Pons (tissue), 1 donor: ENCODE data around the gene MACROD2.

Experiments used
- DNase-seq: peaks from one replicate; pipeline ENCODE4 v3.0.0-alpha.2; 2016; ENCODE audit warnings: low spot score

The MACROD2 gene

GRCh38 chr20:15542655-15543054 lies 1547.3 kb downstream of the MACROD2 start:
- no peak for DNase-seq

DNA sequence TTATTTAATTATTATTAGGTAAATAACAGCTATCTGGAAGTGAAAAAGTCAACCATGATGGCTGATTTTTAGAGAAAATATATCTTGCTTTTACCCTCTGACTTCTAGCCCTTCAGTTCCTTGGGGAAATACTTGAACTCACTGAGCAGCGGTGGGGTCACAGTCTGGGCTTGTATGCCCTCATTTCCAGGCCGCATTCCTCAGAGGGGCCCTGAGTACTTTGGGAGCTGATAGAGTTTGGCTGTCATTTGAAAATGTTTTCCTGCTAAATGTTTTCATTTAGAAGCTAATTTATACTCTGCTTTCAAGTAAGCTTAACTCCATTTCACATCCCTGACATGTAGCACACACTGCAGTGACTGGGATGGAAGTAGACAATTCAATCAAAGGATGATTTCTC lies 1549.4 kb downstream of the MACROD2 start:
- DNase-seq = no peak

DNA sequence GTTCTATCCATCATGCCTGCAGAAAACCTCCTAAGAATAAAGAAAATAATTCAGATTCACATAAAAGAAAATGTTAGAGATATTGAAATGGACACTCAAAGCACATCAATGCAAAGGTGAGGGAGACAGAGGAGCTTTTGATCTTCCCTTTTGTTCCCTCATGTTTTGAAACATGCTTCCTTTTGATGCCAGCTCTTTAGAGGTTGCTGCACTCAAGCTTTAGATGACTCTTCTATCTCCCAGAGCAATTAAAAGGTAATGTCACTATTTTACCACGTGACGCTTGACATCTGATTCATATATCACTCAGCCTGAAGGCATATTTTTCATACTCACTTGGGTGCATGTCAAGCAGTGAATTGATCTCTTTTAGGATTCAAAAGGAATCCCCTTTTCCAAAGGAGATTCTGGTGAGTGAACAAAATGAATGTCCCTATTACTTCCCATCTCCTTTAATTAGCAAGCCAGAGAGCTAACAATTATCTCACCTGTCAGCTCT lies 1551.3 kb downstream of the MACROD2 start:
- DNase-seq = no peak

- DNase-seq = no peak
Measured at GRCh38 chr20:15547119-15547518, 1551.8 kb downstream of the MACROD2 start.

DNA sequence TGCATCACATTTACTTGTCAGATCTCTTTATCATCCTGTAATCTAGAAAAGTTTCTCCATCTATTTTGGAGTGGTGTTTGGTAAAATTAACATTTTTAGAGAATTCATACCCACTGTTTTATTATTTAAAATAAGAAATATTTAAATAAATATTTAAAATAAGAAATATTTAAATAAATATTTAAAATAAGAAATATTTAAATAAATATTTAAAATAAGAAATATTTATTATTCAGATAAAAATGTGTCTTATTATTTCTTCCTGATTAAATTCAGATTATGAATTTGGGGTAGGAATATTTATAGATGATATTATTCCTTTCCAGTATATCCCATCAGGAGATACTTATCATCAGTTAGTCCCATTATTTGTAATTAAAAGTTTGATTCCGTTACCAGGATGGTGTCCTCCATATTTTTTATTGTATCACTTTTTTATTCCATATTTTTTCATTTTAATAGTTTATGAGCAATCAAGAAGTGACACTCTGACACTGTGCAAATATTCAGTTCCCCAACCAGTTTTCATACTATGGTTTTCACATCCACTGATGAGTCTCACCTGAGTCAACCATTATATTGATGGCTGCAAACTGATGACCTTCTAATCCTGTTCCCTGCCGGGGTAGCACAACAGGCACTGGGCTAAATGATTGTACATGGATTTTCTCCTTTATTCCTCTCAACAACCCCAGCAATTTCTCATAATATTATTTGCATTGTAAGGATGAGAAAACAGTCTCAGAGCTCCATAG lies 1555.0 kb downstream of the MACROD2 start:
- DNase-seq = no peak

GRCh38 chr20:15555913-15556312 lies 1560.6 kb downstream of the MACROD2 start:
- DNase-seq = no peak

- no peak for DNase-seq
Measured at GRCh38 chr20:15556869-15557268, 1561.6 kb downstream of the MACROD2 start.

DNA sequence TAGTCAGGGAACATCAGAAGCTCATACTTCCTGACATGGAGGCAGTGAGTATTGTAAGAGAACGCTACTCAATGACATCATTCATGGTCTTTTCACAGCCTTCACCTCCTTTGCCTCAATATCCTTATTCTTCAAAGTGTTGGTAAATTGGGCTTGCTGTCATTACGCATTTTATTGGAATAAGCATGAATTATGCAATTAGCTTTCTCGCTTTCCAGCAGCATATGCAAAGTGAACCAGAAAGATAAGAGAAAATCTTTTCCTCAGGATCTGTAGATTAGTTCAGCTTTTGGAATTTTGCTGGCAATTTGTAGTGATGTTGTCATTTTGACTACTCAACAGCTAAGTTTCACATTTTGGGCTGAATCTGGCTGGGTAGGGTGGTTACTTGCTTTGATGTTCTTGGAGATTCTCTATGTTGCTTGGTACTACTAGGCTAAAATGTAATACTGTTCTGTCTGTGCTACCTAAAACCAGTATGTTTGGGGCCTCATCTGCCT lies 1565.8 kb downstream of the MACROD2 start:
- DNase-seq = peak; percentile 51

DNA sequence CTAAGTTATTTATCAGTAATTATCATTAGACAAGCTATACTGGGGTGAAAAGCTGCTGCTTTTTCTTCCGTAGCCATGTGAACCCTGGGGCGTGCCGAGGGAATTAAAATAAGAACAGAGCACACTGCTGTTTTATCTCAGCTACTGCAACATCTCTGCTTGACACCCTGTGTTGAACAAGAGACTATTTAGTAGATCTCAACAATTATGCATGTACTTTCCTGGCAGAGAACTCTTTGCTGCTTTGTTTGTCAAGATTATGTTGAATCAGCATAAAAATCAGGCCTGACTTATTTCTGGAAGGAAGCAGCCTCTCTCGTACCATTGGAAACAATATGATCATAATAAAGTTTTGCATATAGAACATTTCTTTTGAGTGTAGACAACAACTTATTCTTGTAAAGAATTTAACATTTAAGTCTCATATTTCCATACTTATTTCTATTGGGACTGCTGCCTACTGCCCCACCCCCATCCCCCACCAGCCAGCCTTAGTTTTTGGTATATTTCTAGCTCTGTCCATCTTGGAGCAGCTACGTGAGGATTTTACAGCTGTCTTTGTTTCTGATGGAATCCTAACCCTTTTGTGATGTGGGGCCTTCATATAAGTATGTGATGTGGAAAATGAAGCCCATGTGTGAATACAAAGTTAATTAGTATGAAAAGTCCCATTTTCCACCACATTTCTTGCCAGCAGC lies 1566.5 kb downstream of the MACROD2 start:
- DNase-seq = peak; percentile 98

DNA sequence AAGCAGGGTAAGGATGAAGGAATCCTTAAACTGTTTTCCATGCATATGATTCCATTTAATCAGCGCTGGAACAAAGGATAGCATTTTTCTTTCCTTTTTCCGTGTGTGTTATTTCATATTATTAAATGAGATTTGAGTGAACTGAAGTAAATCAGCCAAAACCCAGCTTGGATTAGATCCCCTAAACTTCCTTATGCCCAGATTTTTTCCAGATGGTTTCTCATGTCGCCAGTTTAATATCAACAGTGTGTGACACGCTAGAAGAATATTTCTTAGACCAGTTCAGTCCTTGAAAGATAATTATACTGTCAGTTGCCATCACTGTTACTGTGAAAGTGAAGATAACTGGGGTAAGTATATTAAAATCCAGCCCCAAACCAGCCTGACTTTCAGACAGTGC lies 1568.5 kb downstream of the MACROD2 start:
- DNase-seq = no peak

DNA sequence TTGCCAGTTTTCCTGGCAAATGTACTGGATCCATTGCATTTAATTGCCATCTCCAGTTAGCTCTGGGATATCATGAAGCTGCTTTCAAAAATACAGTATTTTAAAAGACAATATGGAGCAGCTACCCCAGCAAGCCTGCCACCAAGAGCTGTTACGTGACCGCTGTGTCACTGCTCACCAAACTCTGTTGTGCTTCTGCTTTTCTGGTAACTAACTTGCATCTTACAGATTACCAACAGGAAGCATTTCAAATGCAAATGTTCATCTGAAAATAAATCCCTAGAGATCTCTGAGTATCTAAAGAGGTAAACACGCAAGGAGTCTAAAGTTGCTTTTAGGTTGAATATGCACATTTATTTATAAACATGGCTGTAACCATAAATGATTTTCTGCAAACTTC lies 1569.7 kb downstream of the MACROD2 start:
- DNase-seq = no peak

- no peak for DNase-seq
Measured at GRCh38 chr20:15565786-15566185, 1570.5 kb downstream of the MACROD2 start.

- no peak for DNase-seq
Measured at GRCh38 chr20:15567219-15567618, 1571.9 kb downstream of the MACROD2 start.

DNA sequence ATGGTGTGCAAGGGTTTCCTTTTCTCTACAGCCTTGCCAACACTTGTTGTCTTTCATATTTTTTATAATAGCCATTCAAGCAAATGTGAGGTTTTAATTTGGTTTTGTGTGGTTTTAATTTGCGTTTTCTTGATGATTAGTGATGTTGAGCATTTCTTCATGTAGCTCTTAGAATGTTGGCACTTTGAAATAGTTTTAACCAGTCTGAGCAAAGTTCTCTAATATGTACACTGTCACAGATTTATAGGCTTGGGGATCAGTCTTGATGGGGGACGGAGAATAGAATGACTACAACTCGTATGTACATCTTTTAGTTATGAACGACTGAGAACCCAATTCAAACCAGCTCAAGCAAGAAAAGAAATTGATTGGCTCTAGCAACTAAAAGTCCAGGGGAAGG lies 1574.8 kb downstream of the MACROD2 start:
- no peak for DNase-seq

DNA sequence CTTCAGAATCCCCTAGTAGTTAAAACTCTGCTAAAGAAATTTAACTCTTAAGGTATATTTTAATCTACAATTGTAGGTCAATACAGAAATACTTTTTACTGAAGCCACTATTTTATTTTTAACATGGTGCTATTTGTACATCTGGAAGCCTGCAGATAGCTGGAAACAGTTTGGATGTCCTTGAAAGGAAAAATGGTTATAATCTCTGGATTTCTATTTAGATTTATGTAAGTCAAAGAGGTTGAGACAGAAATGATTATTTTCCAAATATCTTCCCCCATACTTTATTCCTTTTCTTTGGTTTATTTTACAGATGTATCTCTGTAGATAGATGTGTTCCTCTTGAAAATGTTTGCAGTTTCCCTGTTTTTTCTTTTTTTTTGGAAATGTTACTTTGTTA lies 1575.7 kb downstream of the MACROD2 start:
- no peak for DNase-seq

DNA sequence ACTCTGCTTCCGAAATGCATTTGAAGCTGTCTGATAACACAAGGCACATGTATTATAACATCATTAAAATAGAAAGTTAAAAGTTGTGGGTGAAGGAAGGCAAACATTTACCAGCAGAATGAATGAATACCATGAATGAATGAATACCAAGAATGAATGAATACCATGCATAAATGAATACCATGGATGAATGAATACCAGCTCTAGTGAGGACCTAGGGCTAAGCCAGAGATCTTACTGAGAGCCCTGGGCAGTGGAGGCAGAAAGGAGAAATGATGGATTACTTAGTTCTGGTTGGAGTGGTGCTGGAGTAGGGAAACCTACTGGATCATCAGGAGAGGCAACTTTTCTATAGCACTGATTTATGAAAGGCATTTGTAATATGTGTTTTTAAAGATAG lies 1579.9 kb downstream of the MACROD2 start:
- DNase-seq = no peak

GRCh38 chr20:15576411-15576810 lies 1581.1 kb downstream of the MACROD2 start:
- no peak for DNase-seq

GRCh38 chr20:15578113-15578512 lies 1582.8 kb downstream of the MACROD2 start:
- no peak for DNase-seq

GRCh38 chr20:15579688-15580087 lies 1584.4 kb downstream of the MACROD2 start:
- DNase-seq = no peak

DNA sequence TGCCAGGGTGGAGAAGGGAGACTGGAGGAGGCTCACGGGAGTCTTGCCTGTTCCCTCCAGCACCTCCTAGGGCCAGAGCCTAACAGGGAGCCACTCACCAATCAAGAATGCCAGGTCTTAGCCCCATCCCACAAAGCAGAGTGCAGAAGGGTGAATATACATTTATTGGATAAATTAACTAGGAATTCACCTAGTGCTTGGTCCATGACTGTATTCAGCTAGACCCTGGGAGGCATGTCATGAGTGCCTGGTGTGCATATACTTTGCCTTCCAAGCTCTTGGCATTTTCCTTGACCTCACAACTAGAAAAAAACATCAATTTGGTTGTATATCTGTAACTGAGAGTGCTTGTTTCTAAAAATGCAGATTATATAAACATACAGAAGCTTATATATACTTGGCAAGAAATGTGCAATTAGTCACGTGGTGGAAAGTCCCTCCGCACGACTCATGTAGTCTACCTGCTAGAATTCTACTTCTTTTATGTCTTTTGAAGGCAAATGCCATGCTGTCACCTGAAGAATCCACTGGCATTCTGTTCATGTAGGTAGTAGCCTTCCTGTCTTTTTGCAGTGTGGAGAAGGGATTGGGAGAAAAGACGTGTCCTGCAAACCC lies 1586.9 kb downstream of the MACROD2 start:
- DNase-seq = no peak

DNA sequence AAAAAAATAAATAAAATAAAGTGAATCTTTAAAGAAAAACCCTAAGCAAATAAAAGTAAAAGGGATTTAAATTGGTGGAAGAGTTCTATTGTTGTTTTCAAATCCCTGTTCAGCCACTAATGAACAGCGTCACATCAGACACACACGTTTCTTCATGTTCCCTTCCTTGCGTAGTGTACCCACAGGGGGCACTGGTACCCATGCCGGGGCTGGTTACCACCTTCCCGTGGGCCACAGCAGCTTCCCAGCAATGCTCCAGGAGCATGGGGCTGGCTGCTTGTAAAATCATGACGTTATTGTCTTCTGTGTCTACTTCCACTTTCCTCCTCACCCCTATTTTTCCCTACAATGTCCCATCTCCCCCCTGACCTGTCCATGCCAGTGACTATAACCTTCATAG lies 1589.2 kb downstream of the MACROD2 start:
- no peak for DNase-seq

- DNase-seq = no peak
Measured at GRCh38 chr20:15593081-15593480, 1597.8 kb downstream of the MACROD2 start.

DNA sequence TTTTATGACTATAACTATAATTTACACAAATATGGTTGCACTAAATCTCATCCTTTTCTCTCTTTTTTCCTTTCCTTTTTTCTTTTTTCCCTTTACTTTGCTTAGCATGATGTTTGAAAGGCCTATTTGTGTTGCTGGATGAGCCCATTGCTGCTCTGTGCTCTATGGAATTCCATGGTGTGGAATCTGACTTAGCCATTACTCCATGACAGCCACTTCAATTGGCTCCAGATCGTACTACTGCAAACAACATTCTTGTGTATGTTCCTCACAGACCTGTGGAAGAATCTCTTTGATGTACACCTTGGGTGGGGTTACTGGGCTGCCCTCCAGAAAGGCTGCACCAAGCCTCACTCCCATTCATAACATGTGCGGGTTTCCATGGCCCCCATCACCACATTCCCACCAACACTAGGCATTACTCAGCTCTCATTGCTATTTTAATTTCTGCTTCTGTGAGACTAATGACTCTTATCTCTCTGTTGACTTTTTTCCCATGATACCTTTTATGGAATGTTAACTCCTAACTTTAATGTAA lies 1598.9 kb downstream of the MACROD2 start:
- DNase-seq = no peak
